Adrenal gland (tissue), 12 donors: ENCODE data around the gene IGFBP4. TPM values are rescaled to one million over a fixed set of nuclear protein-coding genes. Genes with fewer than 3 reads are reported as not detected.

Experiments
- DNase-seq, 7 donors: peaks; one replicate each; pipeline ENCODE4 v3.0.0-alpha.2; 2019 to 2020
- H3K27ac ChIP-seq, 5 donors: fragments of 200-600 bp; sonication (generic) in 4 of 5; 1 replicate in 3 of 5; 2 replicates in 2 of 5; pipeline versions ENCODE4 v1.5.1 to v1.8.0; 2016 to 2020; ENCODE audit warnings: mild to moderate bottlenecking in 1 of 5
- H3K27me3 ChIP-seq: fragments of 200-600 bp; 2 replicates; pipeline ENCODE4 v1.8.0; 2021
- H3K36me3 ChIP-seq, 2 donors: fragments of 200-600 bp; replicated peaks in 1 of 2; 1 replicate in 1 of 2; 2 replicates in 1 of 2; pipeline versions ENCODE4 v1.5.1 to v1.8.0; 2018 to 2022
- H3K4me1 ChIP-seq, 2 donors: fragments of 200-600 bp; replicated peaks in 1 of 2; 1 replicate in 1 of 2; 2 replicates in 1 of 2; pipeline versions ENCODE4 v1.5.1 to v1.8.0; 2018 to 2021
- H3K4me3 ChIP-seq, 4 donors: fragments of 200-600 bp; sonication (generic) in 3 of 4; one replicate each; pipeline ENCODE4 v1.5.1; 2016 to 2018
- H3K9me3 ChIP-seq, 3 donors: fragments of 200-600 bp; sonication (generic) in 1 of 3; replicated peaks in 1 of 3; 1 replicate in 2 of 3; 2 replicates in 1 of 3; pipeline versions ENCODE4 v1.5.1 to v1.8.0; 2016 to 2021
- POLR2A ChIP-seq, 2 donors: fragments of 450-650 bp; IDR thresholded peaks; one replicate each; pipeline ENCODE4 v1.6.1; 2017; ENCODE audit warnings: antibody characterized with exemption in 2 of 2, mild to moderate bottlenecking in 2 of 2, moderate library complexity in 1 of 2
- WGBS, 4 donors: extraction: QIAGEN DNeasy Blood & Tissue Kit in 2 of 4; methylation state at CpG; one replicate each; pipeline versions ENCODE4 v1.1.5 to v1.1.7; 2013 to 2017; 5-methylcytosine and 5-hydroxymethylcytosine counted together
- intact Hi-C, 2 donors: fragments of 100-400 bp; cut with DNase I; formaldehyde crosslinking; loops; one replicate each; pipeline versions ENCODE4 v1.14.1 to v1.15.0; 2022 to 2023
- polyA plus RNA-seq, 3 donors: library from polyadenylated mRNA; stranded (reverse); fragments of 200-250 nt in 2 of 3; fragments of 350-450 nt in 1 of 3; fragmentation: Illumina TruSeq in 1 of 3; extraction: RNeasy Lipid Tissue Mini Kit (QIAGEN cat#74804) in 1 of 3; gene quantifications; one replicate each; pipeline ENCODE4 v1.2.3, GENCODE V29; 2013 to 2014
- total RNA-seq, 9 donors: library from RNA; depleted of rRNA in 4 of 9; stranded (reverse); fragments of >200 nt in 4 of 9; fragments of 120-200 nt in 1 of 9; fragmentation: NEBNext Ultra II Directional in 1 of 9; extraction: Animal tissue kit (Norgen Biotek cat#: 25700) in 1 of 9; gene quantifications; one replicate each; pipeline versions ENCODE4 v1.1.0 to v1.2.4, GENCODE V29; 2013 to 2023
- TF ChIP-seq, protein P1 (sequence below), 6 experiments: fragments of 450-650 bp in 4 of 6; fragments of 200-600 bp in 2 of 6; sonication (generic) in 1 of 6; IDR thresholded peaks; 1 replicate in 5 of 6; 2 replicates in 1 of 6; pipeline versions ENCODE4 v1.5.1 to v1.8.0; 2016 to 2021; ENCODE audit warnings: antibody characterized with exemption in 6 of 6, mild to moderate bottlenecking in 2 of 6, moderate library complexity in 1 of 6
- donor health status: healthy with polysubstance abuse.
- donor health status: Bipolar disorder and iron deficiency.
- donor health status: DM: yes; HTN: yes; CAD: no.
- donor health status: DM: no; HTN: no; CAD: no.
- donor health status: DM: no; HTN: no; CAD: no.
- donor health status: DM: yes; HTN: yes; CAD: no.

The IGFBP4 gene
- total and polyA plus RNA-seq, 12 donors = 21.4 to 458 (median 256) TPM

- no peaks in the 10 kb centered on the region for H3K36me3 ChIP-seq
- WGBS, 4 donors = 68 to 93% (median 86%) methylated on average over 3 to 7 of the region's 7 CpGs
- no peak for DNase-seq
- H3K4me3 ChIP-seq = no peak overlapping the region
- H3K4me1 ChIP-seq = no peaks in the 10 kb centered on the region
- TF ChIP-seq, protein P1, sequence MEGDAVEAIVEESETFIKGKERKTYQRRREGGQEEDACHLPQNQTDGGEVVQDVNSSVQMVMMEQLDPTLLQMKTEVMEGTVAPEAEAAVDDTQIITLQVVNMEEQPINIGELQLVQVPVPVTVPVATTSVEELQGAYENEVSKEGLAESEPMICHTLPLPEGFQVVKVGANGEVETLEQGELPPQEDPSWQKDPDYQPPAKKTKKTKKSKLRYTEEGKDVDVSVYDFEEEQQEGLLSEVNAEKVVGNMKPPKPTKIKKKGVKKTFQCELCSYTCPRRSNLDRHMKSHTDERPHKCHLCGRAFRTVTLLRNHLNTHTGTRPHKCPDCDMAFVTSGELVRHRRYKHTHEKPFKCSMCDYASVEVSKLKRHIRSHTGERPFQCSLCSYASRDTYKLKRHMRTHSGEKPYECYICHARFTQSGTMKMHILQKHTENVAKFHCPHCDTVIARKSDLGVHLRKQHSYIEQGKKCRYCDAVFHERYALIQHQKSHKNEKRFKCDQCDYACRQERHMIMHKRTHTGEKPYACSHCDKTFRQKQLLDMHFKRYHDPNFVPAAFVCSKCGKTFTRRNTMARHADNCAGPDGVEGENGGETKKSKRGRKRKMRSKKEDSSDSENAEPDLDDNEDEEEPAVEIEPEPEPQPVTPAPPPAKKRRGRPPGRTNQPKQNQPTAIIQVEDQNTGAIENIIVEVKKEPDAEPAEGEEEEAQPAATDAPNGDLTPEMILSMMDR (IDR thresholded peaks at IDR 0.05) = no peak
- TF ChIP-seq POLR2A (IDR thresholded peaks at IDR 0.05) = no peak
- peak overlapping the region in 1 of 5 donors; percentile 84 for H3K27ac ChIP-seq
- no peaks in the 10 kb centered on the region for H3K9me3 ChIP-seq
- no peaks in the 10 kb centered on the region for H3K27me3 ChIP-seq
- intact Hi-C loops = no loop called here
Measured at GRCh38 chr17:40487371-40488020, 44.2 kb downstream of the IGFBP4 start.

GRCh38 chr17:40490289-40490853 is 47.1 kb downstream of the IGFBP4 start:
- Histone ChIP-seq H3K4me3 (no peak overlapping the region), H3K9me3 (no peaks in the 10 kb centered on the region), H3K36me3 (no peaks in the 10 kb centered on the region), H3K4me1 (no peaks in the 10 kb centered on the region), H3K27ac (peak overlapping the region in 1 of 5 donors; percentile 35), H3K27me3 (no peaks in the 10 kb centered on the region)
- no peak for TF ChIP-seq POLR2A (IDR thresholded peaks at IDR 0.05)
- TF ChIP-seq, protein P1 (IDR thresholded peaks at IDR 0.05) = no peak
- DNase-seq = peak in 4 of 7 donors; percentile 23 to 80 (median 37)
- 51 to 69% (median 62%) methylated on average over 4 to 5 of the region's 5 CpGs for WGBS, 4 donors
- intact Hi-C loops = no loop called here

DNA sequence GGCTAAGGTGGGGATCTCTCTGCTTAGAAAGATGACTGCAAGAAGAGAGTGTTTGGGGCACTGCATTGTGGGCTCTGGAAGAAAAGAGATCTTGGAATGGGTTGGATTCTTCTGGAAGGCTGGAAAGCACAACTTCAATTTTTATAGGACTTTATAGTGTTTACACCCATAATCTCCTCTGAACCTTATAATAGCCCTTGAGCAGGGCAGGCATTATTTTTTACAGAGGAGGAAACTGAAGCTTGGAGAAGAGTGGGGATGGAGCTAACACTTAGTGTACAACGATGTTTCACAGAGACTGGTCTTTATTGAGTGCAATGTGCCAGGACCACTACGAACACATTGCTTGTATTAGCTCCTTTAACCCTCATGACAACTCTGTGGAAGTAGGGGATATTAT is 47.7 kb downstream of the IGFBP4 start:
- peak overlapping the region in 1 of 5 donors; percentile 35 for H3K27ac ChIP-seq
- TF ChIP-seq, protein P1 (IDR thresholded peaks at IDR 0.05) = no peak
- intact Hi-C loops = no loop called here
- no peak overlapping the region for H3K4me3 ChIP-seq
- no peaks in the 10 kb centered on the region for H3K4me1 ChIP-seq
- no peaks in the 10 kb centered on the region for H3K9me3 ChIP-seq
- H3K27me3 ChIP-seq = no peaks in the 10 kb centered on the region
- no peaks in the 10 kb centered on the region for H3K36me3 ChIP-seq
- DNase-seq = no peak
- 71 to 91% (median 89%) methylated on average over 2 of the region's 2 CpGs for WGBS, 4 donors

- Histone ChIP-seq H3K4me3 (no peak overlapping the region), H3K27me3 (no peaks in the 10 kb centered on the region), H3K27ac (no peak overlapping the region), H3K36me3 (no peaks in the 10 kb centered on the region), H3K4me1 (no peaks in the 10 kb centered on the region), H3K9me3 (no peaks in the 10 kb centered on the region)
- 78 to 90% (median 84%) methylated on average over 5 to 7 of the region's 7 CpGs for WGBS, 4 donors
- no peak for DNase-seq
- TF ChIP-seq, protein P1 (IDR thresholded peaks at IDR 0.05) = no peak
- no peak for TF ChIP-seq POLR2A (IDR thresholded peaks at IDR 0.05)
- intact Hi-C loops = no loop called here
Measured at GRCh38 chr17:40491486-40491885, 48.2 kb downstream of the IGFBP4 start.
